Lower lobe of right lung (tissue), 2 donors: ENCODE results near the gene PCLO. TPM values are rescaled to one million over a fixed set of nuclear protein-coding genes. Genes with fewer than 3 reads are reported as not detected.
"Not testable (repeated sequence)": the region's sequence is repeated elsewhere in the genome, so short reads cannot be mapped to it uniquely, and the experiment has no call there.

Experiments
- ATAC-seq, 2 donors: fragments of 200-7000 bp; cut with Tn5 transposase; one replicate each; pipeline ENCODE4 v1.9.1; 2020 to 2022; ENCODE audit warnings: mild to moderate bottlenecking in 2 of 2, moderate library complexity in 2 of 2
- DNase-seq: peaks from one replicate; pipeline ENCODE4 v3.0.0-alpha.2; 2020
- H3K27ac ChIP-seq: fragments of 200-600 bp; one replicate; pipeline ENCODE4 v1.8.0; 2022
- H3K27me3 ChIP-seq: fragments of 200-600 bp; one replicate; pipeline ENCODE4 v1.8.0; 2022; ENCODE audit warnings: low read depth
- H3K36me3 ChIP-seq: fragments of 200-600 bp; one replicate; pipeline ENCODE4 v1.8.0; 2022; ENCODE audit warnings: mild to moderate bottlenecking
- H3K4me1 ChIP-seq: fragments of 200-600 bp; one replicate; pipeline ENCODE4 v1.8.0; 2022
- H3K4me3 ChIP-seq: fragments of 200-600 bp; one replicate; pipeline ENCODE4 v1.8.0; 2022; ENCODE audit warnings: mild to moderate bottlenecking
- H3K9me3 ChIP-seq: fragments of 200-600 bp; one replicate; pipeline ENCODE4 v1.8.0; 2022
- CTCF ChIP-seq: fragments of 200-600 bp; IDR thresholded peaks from one replicate; pipeline ENCODE4 v1.8.0; 2022; ENCODE audit warnings: antibody characterized with exemption, mild to moderate bottlenecking
- intact Hi-C: fragments of 100-400 bp; cut with DNase I; formaldehyde crosslinking; loops from one replicate; pipeline ENCODE4 v1.11.0; 2022
- total RNA-seq: library from RNA; stranded (reverse); fragmentation: NEBNext Ultra II Directional; extraction: Animal tissue kit (Norgen Biotek cat#: 25700); gene quantifications from one replicate; pipeline ENCODE4 v1.2.1, GENCODE V29; 2021
- donor health status: DM: no; HTN: yes; CAD: no; lungs with severe emphysema.

Gene PCLO
- total RNA-seq, 1 donor from 2014 or later = 2.9 TPM

GRCh38 chr7:83105063-83105462 is 57.6 kb downstream of the PCLO start:
- Histone ChIP-seq H3K4me1 (no peaks in the 10 kb centered on the region), H3K27me3 (no peaks in the 10 kb centered on the region), H3K36me3 (no peaks in the 10 kb centered on the region), H3K27ac (no peak overlapping the region), H3K4me3 (no peak overlapping the region), H3K9me3 (no peaks in the 10 kb centered on the region)
- intact Hi-C loops = no loop called here
- no peak for DNase-seq
- no peak for ATAC-seq
- no peak for TF ChIP-seq CTCF

GRCh38 chr7:83101530-83101929 is 61.2 kb downstream of the PCLO start:
- no peak for TF ChIP-seq CTCF
- Histone ChIP-seq H3K36me3 (no peaks in the 10 kb centered on the region), H3K27ac (no peak overlapping the region), H3K4me3 (no peak overlapping the region), H3K9me3 (no peaks in the 10 kb centered on the region), H3K27me3 (no peaks in the 10 kb centered on the region), H3K4me1 (no peaks in the 10 kb centered on the region)
- no peak for ATAC-seq
- DNase-seq = no peak
- intact Hi-C loops = no loop called here

- no peaks in the 10 kb centered on the region for H3K27me3 ChIP-seq
- intact Hi-C loops = no loop called here
- ATAC-seq (no peak), DNase-seq (no peak)
- no peaks in the 10 kb centered on the region for H3K4me1 ChIP-seq
- H3K36me3 ChIP-seq = no peaks in the 10 kb centered on the region
- H3K27ac ChIP-seq = no peak overlapping the region
- TF ChIP-seq CTCF = no peak
- no peak overlapping the region for H3K4me3 ChIP-seq
- no peaks in the 10 kb centered on the region for H3K9me3 ChIP-seq
Observed at GRCh38 chr7:83096065-83096580, 66.6 kb downstream of the PCLO start.

- no peak for TF ChIP-seq CTCF
- DNase-seq (no peak), ATAC-seq (no peak)
- H3K4me3 ChIP-seq = no peak overlapping the region
- H3K27ac ChIP-seq = no peak overlapping the region
- H3K9me3 ChIP-seq = no peaks in the 10 kb centered on the region
- no peaks in the 10 kb centered on the region for H3K36me3 ChIP-seq
- H3K27me3 ChIP-seq = no peaks in the 10 kb centered on the region
- no peaks in the 10 kb centered on the region for H3K4me1 ChIP-seq
- intact Hi-C loops = no loop called here
Observed at GRCh38 chr7:83085299-83085698, 77.4 kb downstream of the PCLO start.

- H3K9me3 ChIP-seq, H3K27ac ChIP-seq, H3K4me1 ChIP-seq, ATAC-seq, H3K4me3 ChIP-seq, H3K27me3 ChIP-seq, H3K36me3 ChIP-seq, intact Hi-C loops, DNase-seq: not testable (repeated sequence)
Observed at GRCh38 chr7:83079879-83080278, 82.8 kb downstream of the PCLO start.

GRCh38 chr7:83077328-83077727 is 85.4 kb downstream of the PCLO start:
- intact Hi-C loops = no loop called here
- ATAC-seq = no peak
- H3K4me1 ChIP-seq = no peaks in the 10 kb centered on the region
- no peak for DNase-seq
- no peaks in the 10 kb centered on the region for H3K9me3 ChIP-seq
- no peak overlapping the region for H3K4me3 ChIP-seq
- H3K27me3 ChIP-seq = no peaks in the 10 kb centered on the region
- no peak for TF ChIP-seq CTCF
- no peaks in the 10 kb centered on the region for H3K36me3 ChIP-seq
- H3K27ac ChIP-seq = no peak overlapping the region
